Measurements from ENCODE around the gene RPS5.
A peak's percentile ranks its signal among the peaks of the same experiment; 100 is the strongest.
"Not testable (repeated sequence)": the region's sequence is repeated elsewhere in the genome, so short reads cannot be mapped to it uniquely, and the experiment has no call there.

The RPS5 gene

GRCh38 chr19:58400316-58400915 lies 13.3 kb downstream of the RPS5 start:
- H3F3A ChIP-seq (ENCODE audit: insufficient read depth, low read length) = 0 out of 2 replicates have a peak, but pooled peaks cover 5% of the 10 kb centered on the region
- peak overlapping the region; percentile 47; the same call in 1 of the 2 replicates for H3K9ac ChIP-seq (ENCODE audit: low read length)
- H3K4me3 ChIP-seq (ENCODE audit: low read depth, low read length, poor library complexity, severe bottlenecking) = peak overlapping the region; percentile 51
- H3K9me2 ChIP-seq (ENCODE audit: low read depth, low read length) = no peaks in the 10 kb centered on the region
- H3K27me3 ChIP-seq (ENCODE audit: insufficient read depth, low read length) = no peaks in the 10 kb centered on the region
- no peak overlapping the region for H3K27ac ChIP-seq (ENCODE audit: low read depth, low read length, poor library complexity, severe bottlenecking)
- no peaks in the 10 kb centered on the region for H4K20me1 ChIP-seq (ENCODE audit: insufficient read depth, low read length)
- H3K9me3 ChIP-seq (ENCODE audit: low read length) = no peaks in the 10 kb centered on the region
- peaks cover 6% of the 10 kb centered on the region for H3K36me3 ChIP-seq (ENCODE audit: insufficient read depth, low read length)
- TF ChIP-seq CTCF (IDR thresholded peaks at IDR 0.05; ENCODE audit: low read length) (no peak), EZH2 (IDR thresholded peaks at IDR 0.05; ENCODE audit: borderline replicate concordance, low read length) (no peak)
- H2AFZ ChIP-seq (ENCODE audit: low read length) = no peak overlapping the region
- peaks cover 16% of the 10 kb centered on the region for H3K4me1 ChIP-seq (ENCODE audit: insufficient read depth, low read length, severe bottlenecking)
- peak overlapping the region; percentile 65 for H3K4me2 ChIP-seq (ENCODE audit: low read length)
- no peaks in the 10 kb centered on the region for H3K79me2 ChIP-seq (ENCODE audit: insufficient read depth, low read length)

GRCh38 chr19:58400916-58401839 lies 14.1 kb downstream of the RPS5 start:
- Histone ChIP-seq H3K9ac (ENCODE audit: low read length) (peak overlapping the region; percentile 68), H3K9me2 (ENCODE audit: low read depth, low read length) (no peaks in the 10 kb centered on the region), H3K4me1 (ENCODE audit: insufficient read depth, low read length, severe bottlenecking) (peaks cover 16% of the 10 kb centered on the region), H3K9me3 (ENCODE audit: low read length) (no peaks in the 10 kb centered on the region), H3K4me2 (ENCODE audit: low read length) (peak overlapping the region; percentile 85), H3K36me3 (ENCODE audit: insufficient read depth, low read length) (no peaks in the 10 kb centered on the region; the same call in 1 of the 2 replicates), H3F3A (ENCODE audit: insufficient read depth, low read length) (0 out of 2 replicates have a peak, but pooled peaks cover 5% of the 10 kb centered on the region), H2AFZ (ENCODE audit: low read length) (no peak overlapping the region), H3K27ac (ENCODE audit: low read depth, low read length, poor library complexity, severe bottlenecking) (no peak overlapping the region), H3K27me3 (ENCODE audit: insufficient read depth, low read length) (no peaks in the 10 kb centered on the region), H4K20me1 (ENCODE audit: insufficient read depth, low read length) (no peaks in the 10 kb centered on the region), H3K4me3 (ENCODE audit: low read depth, low read length, poor library complexity, severe bottlenecking) (peak overlapping the region; percentile 66), H3K79me2 (ENCODE audit: insufficient read depth, low read length) (no peaks in the 10 kb centered on the region)
- no peak for TF ChIP-seq CTCF (IDR thresholded peaks at IDR 0.05; ENCODE audit: low read length)
- no peak for TF ChIP-seq EZH2 (IDR thresholded peaks at IDR 0.05; ENCODE audit: borderline replicate concordance, low read length)

GRCh38 chr19:58401840-58402421 lies 14.9 kb downstream of the RPS5 start:
- H3K27ac ChIP-seq (ENCODE audit: low read depth, low read length, poor library complexity, severe bottlenecking) = peak overlapping the region; percentile 25
- H3K9me3 ChIP-seq (ENCODE audit: low read length) = no peaks in the 10 kb centered on the region
- H3K9ac ChIP-seq (ENCODE audit: low read length) = peak overlapping the region; percentile 68
- 0 out of 2 replicates have a peak, but pooled peaks cover 5% of the 10 kb centered on the region for H3F3A ChIP-seq (ENCODE audit: insufficient read depth, low read length)
- no peaks in the 10 kb centered on the region for H3K9me2 ChIP-seq (ENCODE audit: low read depth, low read length)
- no peaks in the 10 kb centered on the region for H3K79me2 ChIP-seq (ENCODE audit: insufficient read depth, low read length)
- no peaks in the 10 kb centered on the region for H4K20me1 ChIP-seq (ENCODE audit: insufficient read depth, low read length)
- H2AFZ ChIP-seq (ENCODE audit: low read length) = no peak overlapping the region
- peaks cover 19% of the 10 kb centered on the region for H3K4me1 ChIP-seq (ENCODE audit: insufficient read depth, low read length, severe bottlenecking)
- H3K4me2 ChIP-seq (ENCODE audit: low read length) = peak overlapping the region; percentile 85
- peak overlapping the region; percentile 66 for H3K4me3 ChIP-seq (ENCODE audit: low read depth, low read length, poor library complexity, severe bottlenecking)
- H3K27me3 ChIP-seq (ENCODE audit: insufficient read depth, low read length) = no peaks in the 10 kb centered on the region
- TF ChIP-seq EZH2 (IDR thresholded peaks at IDR 0.05; ENCODE audit: borderline replicate concordance, low read length) (no peak), CTCF (IDR thresholded peaks at IDR 0.05; ENCODE audit: low read length) (no peak)
- no peaks in the 10 kb centered on the region; the same call in 1 of the 2 replicates for H3K36me3 ChIP-seq (ENCODE audit: insufficient read depth, low read length)

GRCh38 chr19:58403920-58404478 lies 16.9 kb downstream of the RPS5 start:
- not testable (repeated sequence) for H3K9ac ChIP-seq (ENCODE audit: low read length); H3F3A ChIP-seq (ENCODE audit: insufficient read depth, low read length); H4K20me1 ChIP-seq (ENCODE audit: insufficient read depth, low read length); H3K4me3 ChIP-seq (ENCODE audit: low read depth, low read length, poor library complexity, severe bottlenecking); H3K4me2 ChIP-seq (ENCODE audit: low read length); H3K9me2 ChIP-seq (ENCODE audit: low read depth, low read length); H3K27me3 ChIP-seq (ENCODE audit: insufficient read depth, low read length); H3K36me3 ChIP-seq (ENCODE audit: insufficient read depth, low read length); H3K79me2 ChIP-seq (ENCODE audit: insufficient read depth, low read length); H3K9me3 ChIP-seq (ENCODE audit: low read length); H2AFZ ChIP-seq (ENCODE audit: low read length); H3K27ac ChIP-seq (ENCODE audit: low read depth, low read length, poor library complexity, severe bottlenecking)
- peaks cover 28% of the 10 kb centered on the region for H3K4me1 ChIP-seq (ENCODE audit: insufficient read depth, low read length, severe bottlenecking)
